Trophoblast cell (in vitro differentiated cells and primary cell): ENCODE data around the gene ANO6.

ENCODE experiments used
- DNase-seq, 2 donors: peaks; one replicate each; pipeline ENCODE4 v3.0.0-alpha.2; 2016
- H2AFZ ChIP-seq: 2 replicates; pipeline ENCODE4 v1.6.1; 2013; ENCODE audit warnings: low read length, moderate library complexity, mild to moderate bottlenecking; ENCODE audit not compliant: insufficient read depth, poor library complexity
- H2AK5ac ChIP-seq: 2 replicates; pipeline ENCODE4 v1.6.1; 2013; ENCODE audit warnings: mild to moderate bottlenecking, low read length
- H2BK120ac ChIP-seq: 2 replicates; pipeline ENCODE4 v1.6.1; 2013; ENCODE audit warnings: low read length, mild to moderate bottlenecking, moderate library complexity; ENCODE audit not compliant: insufficient read depth, poor library complexity
- H2BK12ac ChIP-seq: 2 replicates; pipeline ENCODE4 v1.6.1; 2013; ENCODE audit warnings: mild to moderate bottlenecking, low read length, moderate library complexity
- H2BK5ac ChIP-seq: 2 replicates; pipeline ENCODE4 v1.6.1; 2013; ENCODE audit warnings: low read length, low read depth, moderate library complexity, mild to moderate bottlenecking; ENCODE audit not compliant: poor library complexity
- H3K14ac ChIP-seq: 2 replicates; pipeline ENCODE4 v1.6.1; 2013; ENCODE audit warnings: mild to moderate bottlenecking, low read length
- H3K18ac ChIP-seq: 2 replicates; pipeline ENCODE4 v1.6.1; 2013; ENCODE audit warnings: mild to moderate bottlenecking, low read length
- H3K23ac ChIP-seq: 2 replicates; pipeline ENCODE4 v1.6.1; 2013; ENCODE audit warnings: low read length
- H3K27ac ChIP-seq: 2 replicates; pipeline ENCODE4 v1.5.1; 2013; ENCODE audit warnings: low read depth, mild to moderate bottlenecking, inconsistent platforms, low read length, moderate library complexity
- H3K27me3 ChIP-seq: 2 replicates; pipeline ENCODE4 v1.6.1; 2013; ENCODE audit warnings: inconsistent platforms, mild to moderate bottlenecking, low read length, moderate library complexity; ENCODE audit not compliant: insufficient read depth
- H3K36me3 ChIP-seq, 2 experiments: 1 replicate in 1 of 2; 2 replicates in 1 of 2; pipeline ENCODE4 v1.6.1; 2013; ENCODE audit warnings: low read length in 2 of 2, mild to moderate bottlenecking in 2 of 2, moderate library complexity in 1 of 2; ENCODE audit not compliant: insufficient read depth in 2 of 2, control insufficient read depth in 1 of 2
- H3K4ac ChIP-seq: 2 replicates; pipeline ENCODE4 v1.6.1; 2013; ENCODE audit warnings: low read depth, mild to moderate bottlenecking, low read length, moderate library complexity
- H3K4me1 ChIP-seq, 2 experiments: 1 replicate in 1 of 2; 2 replicates in 1 of 2; pipeline ENCODE4 v1.6.1; 2013; ENCODE audit warnings: low read length in 2 of 2, mild to moderate bottlenecking in 2 of 2, moderate library complexity in 1 of 2; ENCODE audit not compliant: insufficient read depth in 2 of 2, control insufficient read depth in 1 of 2
- H3K4me2 ChIP-seq: 2 replicates; pipeline ENCODE4 v1.6.1; 2013; ENCODE audit warnings: inconsistent platforms, mild to moderate bottlenecking, low read length, moderate library complexity
- H3K4me3 ChIP-seq: 2 replicates; pipeline ENCODE4 v1.5.1; 2013; ENCODE audit warnings: mild to moderate bottlenecking, low read depth, low read length, inconsistent platforms
- H3K79me1 ChIP-seq: one replicate; pipeline ENCODE4 v1.6.1; 2013; ENCODE audit warnings: low read length
- H3K79me2 ChIP-seq: 2 replicates; pipeline ENCODE4 v1.6.1; 2013; ENCODE audit warnings: low read length, mild to moderate bottlenecking; ENCODE audit not compliant: control insufficient read depth, insufficient read depth, poor library complexity
- H3K9ac ChIP-seq: 2 replicates; pipeline ENCODE4 v1.6.1; 2013; ENCODE audit warnings: mild to moderate bottlenecking, low read length
- H3K9me3 ChIP-seq: 2 replicates; pipeline ENCODE4 v1.6.1; 2013; ENCODE audit warnings: low read depth, mild to moderate bottlenecking, control low read depth, inconsistent platforms, low read length; ENCODE audit not compliant: insufficient read depth
- H4K12ac ChIP-seq: 2 replicates; pipeline ENCODE4 v1.6.1; 2013; ENCODE audit warnings: low read depth, mild to moderate bottlenecking, low read length, moderate library complexity
- H4K8ac ChIP-seq: 2 replicates; pipeline ENCODE4 v1.6.1; 2013; ENCODE audit warnings: low read depth, mild to moderate bottlenecking, low read length, moderate library complexity
- H4K91ac ChIP-seq: one replicate; pipeline ENCODE4 v1.6.1; 2013; ENCODE audit warnings: low read depth, mild to moderate bottlenecking, low read length, moderate library complexity
- WGBS: extraction: QIAGEN DNeasy Blood & Tissue Kit; methylation state at CpG from one replicate; pipeline ENCODE4 v1.1.7; 2013; ENCODE audit warnings: missing lambda C conversion rate; ENCODE audit not compliant: insufficient read length, insufficient coverage; ENCODE audit errors: extremely low coverage; 5-methylcytosine and 5-hydroxymethylcytosine counted together

Gene ANO6

DNA sequence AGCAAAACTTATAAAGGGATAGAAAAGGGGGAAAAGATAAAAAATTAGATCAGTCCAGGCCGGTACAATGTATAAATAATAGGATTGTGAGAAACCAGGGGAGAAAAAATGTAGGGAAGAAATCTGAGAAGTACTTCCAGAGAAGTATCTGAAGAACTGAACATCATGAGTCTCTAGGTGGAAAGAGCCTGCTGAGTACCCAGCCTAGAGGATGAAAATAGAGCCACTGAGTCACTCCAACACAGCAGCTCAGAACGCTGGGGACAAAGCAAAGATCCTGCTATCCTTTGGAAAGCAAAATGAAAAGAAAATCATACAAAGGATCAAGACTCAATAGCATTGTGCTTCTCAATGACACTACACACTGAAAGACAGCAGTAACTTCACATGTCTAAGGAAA, 138.0 kb downstream of the ANO6 start:
- no peak overlapping the region for H2AK5ac ChIP-seq
- H3K36me3 ChIP-seq = peaks cover 15 to 26% of the 10 kb centered on the region in 2 experiments
- no peak overlapping the region for H4K8ac ChIP-seq
- no peak overlapping the region for H3K18ac ChIP-seq
- H3K79me1 ChIP-seq = peaks cover 3% of the 10 kb centered on the region
- peaks cover 6 to 8% of the 10 kb centered on the region in 2 experiments for H3K4me1 ChIP-seq
- H3K4ac ChIP-seq = no peak overlapping the region
- H3K27ac ChIP-seq = no peak overlapping the region
- H2AFZ ChIP-seq = no peak overlapping the region
- no peak overlapping the region for H3K14ac ChIP-seq
- no peak overlapping the region for H2BK12ac ChIP-seq
- no peak overlapping the region for H4K91ac ChIP-seq
- no peak overlapping the region for H3K4me3 ChIP-seq
- H3K4me2 ChIP-seq = no peak overlapping the region
- H4K12ac ChIP-seq = no peak overlapping the region
- DNase-seq = no peak
- no peak overlapping the region for H3K9ac ChIP-seq
- H2BK5ac ChIP-seq = no peak overlapping the region
- no peak overlapping the region for H3K23ac ChIP-seq
- peaks cover 3% of the 10 kb centered on the region for H3K9me3 ChIP-seq
- no peaks in the 10 kb centered on the region for H3K27me3 ChIP-seq
- no peak overlapping the region for H2BK120ac ChIP-seq
- no CpG with 5 or more reads among the region's 2 CpGs for WGBS
- H3K79me2 ChIP-seq = no peaks in the 10 kb centered on the region

DNA sequence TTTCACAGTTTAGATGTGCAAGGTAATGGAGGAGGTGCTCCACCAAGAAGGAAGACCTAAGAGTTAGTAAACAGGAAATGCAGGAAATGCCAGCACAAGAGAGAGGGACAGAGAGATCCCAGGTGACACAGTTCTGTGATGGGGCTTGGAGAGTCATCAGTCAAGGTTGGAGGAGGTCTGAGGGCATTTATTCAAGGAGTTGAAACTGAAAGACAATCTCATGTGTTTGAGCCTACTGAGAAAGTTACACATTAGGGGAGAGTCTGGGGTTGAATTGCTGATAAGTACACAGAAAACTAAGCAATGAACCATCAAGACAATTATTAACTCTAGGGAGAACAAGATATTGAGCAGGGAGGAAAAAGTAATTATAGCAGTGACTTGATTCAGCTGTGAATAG, 138.5 kb downstream of the ANO6 start:
- H3K4me2 ChIP-seq = no peak overlapping the region
- H3K14ac ChIP-seq = no peak overlapping the region
- H3K4me3 ChIP-seq = no peak overlapping the region
- no peak overlapping the region for H3K18ac ChIP-seq
- H3K36me3 ChIP-seq = peaks cover 15 to 26% of the 10 kb centered on the region in 2 experiments
- no peak overlapping the region for H2AFZ ChIP-seq
- H3K23ac ChIP-seq = no peak overlapping the region
- H3K27ac ChIP-seq = no peak overlapping the region
- H3K79me1 ChIP-seq = peaks cover 3% of the 10 kb centered on the region
- H3K9ac ChIP-seq = no peak overlapping the region
- no peak overlapping the region for H4K12ac ChIP-seq
- no peak overlapping the region for H2AK5ac ChIP-seq
- H3K27me3 ChIP-seq = no peaks in the 10 kb centered on the region
- H3K9me3 ChIP-seq = peaks cover 3% of the 10 kb centered on the region
- H2BK12ac ChIP-seq = no peak overlapping the region
- DNase-seq = peak in 1 of 2 donors; percentile 21
- no peak overlapping the region for H4K91ac ChIP-seq
- H3K4me1 ChIP-seq = peaks cover 6 to 8% of the 10 kb centered on the region in 2 experiments
- H2BK120ac ChIP-seq = no peak overlapping the region
- no peak overlapping the region for H4K8ac ChIP-seq
- H3K4ac ChIP-seq = no peak overlapping the region
- no peaks in the 10 kb centered on the region for H3K79me2 ChIP-seq
- H2BK5ac ChIP-seq = no peak overlapping the region

DNA sequence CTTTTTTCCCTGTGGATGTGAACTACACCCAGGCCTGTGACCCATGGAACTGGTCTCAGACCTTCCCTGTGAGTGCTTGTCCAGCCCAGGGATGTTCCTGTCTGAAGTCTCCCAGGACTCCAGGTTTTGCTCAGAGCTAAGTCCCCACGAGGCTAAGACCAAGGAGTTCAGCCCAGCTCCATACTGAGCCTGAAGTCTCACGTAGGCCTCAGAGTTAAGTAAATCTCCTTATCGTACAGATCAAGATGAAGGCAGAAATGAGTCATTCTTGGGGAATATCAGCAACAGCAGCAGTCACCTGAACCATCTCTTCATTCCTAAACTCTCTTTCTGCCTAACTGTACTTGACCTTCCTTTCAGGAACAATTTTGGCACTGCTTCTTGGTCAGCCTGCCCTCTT, 139.8 kb downstream of the ANO6 start:
- no peak overlapping the region for H3K4ac ChIP-seq
- no CpG with 5 or more reads among the region's 3 CpGs for WGBS
- no peak overlapping the region for H2AK5ac ChIP-seq
- peaks cover 9 to 17% of the 10 kb centered on the region in 2 experiments for H3K36me3 ChIP-seq
- H2BK5ac ChIP-seq = no peak overlapping the region
- no peak overlapping the region for H3K4me2 ChIP-seq
- no peak overlapping the region for H2BK120ac ChIP-seq
- peaks cover 6 to 8% of the 10 kb centered on the region in 2 experiments for H3K4me1 ChIP-seq
- peak in 1 of 2 donors; percentile 81 for DNase-seq
- peak overlapping the region; percentile 55 for H3K23ac ChIP-seq
- H4K91ac ChIP-seq = no peak overlapping the region
- H3K14ac ChIP-seq = no peak overlapping the region
- H3K27ac ChIP-seq = no peak overlapping the region
- peak overlapping the region; percentile 22 for H4K8ac ChIP-seq
- H3K27me3 ChIP-seq = no peaks in the 10 kb centered on the region
- peak overlapping the region; percentile 14 for H3K18ac ChIP-seq
- no peak overlapping the region for H2AFZ ChIP-seq
- H3K79me2 ChIP-seq = no peaks in the 10 kb centered on the region
- H3K9ac ChIP-seq = no peak overlapping the region
- no peak overlapping the region for H2BK12ac ChIP-seq
- no peak overlapping the region for H4K12ac ChIP-seq
- H3K79me1 ChIP-seq = peaks cover 3% of the 10 kb centered on the region
- no peak overlapping the region for H3K4me3 ChIP-seq
- H3K9me3 ChIP-seq = no peaks in the 10 kb centered on the region

DNA sequence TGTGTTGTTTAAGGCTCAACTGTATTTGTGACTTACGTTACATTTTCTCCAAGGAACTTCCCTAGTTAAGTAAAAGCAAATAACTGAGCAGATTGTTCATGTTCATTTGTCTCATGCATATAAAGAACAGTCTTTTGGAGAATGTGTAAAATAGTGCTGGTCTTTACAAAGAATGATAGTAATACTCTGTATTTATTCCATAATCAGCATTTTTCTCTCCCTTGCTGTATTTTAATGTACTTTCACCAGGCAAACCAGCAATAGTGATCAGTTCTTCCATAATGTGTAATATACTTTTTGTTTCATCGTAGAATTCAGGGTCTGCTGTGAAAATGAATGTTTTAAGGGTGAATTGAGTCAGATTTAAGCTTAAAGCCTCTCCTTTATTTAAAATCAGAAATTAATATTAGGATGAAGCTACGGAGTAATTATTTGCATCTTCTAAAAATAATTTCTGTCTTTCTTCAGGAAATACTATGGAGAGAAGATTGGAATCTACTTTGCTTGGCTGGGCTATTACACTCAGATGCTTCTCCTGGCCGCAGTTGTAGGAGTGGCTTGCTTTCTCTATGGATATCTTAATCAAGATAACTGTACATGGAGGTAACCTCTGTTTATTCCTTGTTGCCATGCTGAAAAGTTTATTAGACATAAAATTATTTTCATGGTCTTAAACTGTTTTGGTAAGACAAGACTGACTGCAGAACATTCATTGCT, 141.1 kb downstream of the ANO6 start:
- H3K79me1 ChIP-seq = peaks cover 3% of the 10 kb centered on the region
- H2BK120ac ChIP-seq = no peak overlapping the region
- H4K8ac ChIP-seq = no peak overlapping the region
- no peak overlapping the region for H3K23ac ChIP-seq
- no peak overlapping the region for H3K4me2 ChIP-seq
- peaks cover 6 to 8% of the 10 kb centered on the region in 2 experiments for H3K4me1 ChIP-seq
- no peaks in the 10 kb centered on the region for H3K9me3 ChIP-seq
- no peak overlapping the region for H3K4ac ChIP-seq
- H3K4me3 ChIP-seq = no peak overlapping the region
- no peak overlapping the region for H4K12ac ChIP-seq
- no CpG with 5 or more reads among the region's 4 CpGs for WGBS
- no peak overlapping the region for H2AFZ ChIP-seq
- no peak overlapping the region for H2AK5ac ChIP-seq
- no peak overlapping the region for H4K91ac ChIP-seq
- H3K27me3 ChIP-seq = no peaks in the 10 kb centered on the region
- H3K14ac ChIP-seq = no peak overlapping the region
- peak in 1 of 2 donors; percentile 20 for DNase-seq
- no peak overlapping the region for H2BK5ac ChIP-seq
- H2BK12ac ChIP-seq = no peak overlapping the region
- no peak overlapping the region for H3K9ac ChIP-seq
- no peak overlapping the region for H3K27ac ChIP-seq
- no peak overlapping the region for H3K18ac ChIP-seq
- H3K36me3 ChIP-seq = peaks cover 6 to 9% of the 10 kb centered on the region in 2 experiments
- H3K79me2 ChIP-seq = no peaks in the 10 kb centered on the region
